Subcutaneous adipose tissue (tissue), 4 donors: ENCODE data around the gene FAM193B. TPM values are rescaled to one million over a fixed set of nuclear protein-coding genes. Genes with fewer than 3 reads are reported as not detected.

ENCODE experiments used
- total RNA-seq, 4 donors: library from RNA; depleted of rRNA; stranded (reverse); fragments of >200 nt; gene quantifications; one replicate each; pipeline ENCODE4 v1.1.0, GENCODE V29; 2016
- TF ChIP-seq, protein P1 (sequence below): fragments of 450-650 bp; IDR thresholded peaks from one replicate; pipeline ENCODE4 v1.5.1; 2016; ENCODE audit warnings: low read depth, mild to moderate bottlenecking, control low read depth, antibody characterized with exemption, moderate library complexity

Gene FAM193B
- total RNA-seq, 4 donors from 2014 or later, result 25.8 to 95.5 (median 35.5) TPM

DNA sequence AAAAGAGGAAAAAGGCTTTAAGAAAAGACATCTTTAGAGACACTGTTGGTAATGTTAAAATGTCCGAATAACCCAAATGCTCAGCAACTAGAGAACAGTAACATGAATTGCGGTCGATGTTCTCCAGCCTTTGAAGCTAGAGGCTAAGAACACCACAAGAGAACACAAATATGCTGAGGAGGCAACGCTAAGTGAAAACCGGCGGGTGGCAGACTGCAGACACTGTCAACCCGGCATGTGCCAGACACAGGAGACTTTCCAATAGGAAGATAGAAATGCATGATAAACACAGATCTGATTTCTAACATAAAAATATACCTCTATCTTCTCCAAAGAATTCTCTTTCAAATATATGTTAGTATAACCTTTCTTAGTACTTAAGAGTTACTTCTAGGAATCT, 19.2 kb downstream of the FAM193B start:
- TF ChIP-seq, protein P1, sequence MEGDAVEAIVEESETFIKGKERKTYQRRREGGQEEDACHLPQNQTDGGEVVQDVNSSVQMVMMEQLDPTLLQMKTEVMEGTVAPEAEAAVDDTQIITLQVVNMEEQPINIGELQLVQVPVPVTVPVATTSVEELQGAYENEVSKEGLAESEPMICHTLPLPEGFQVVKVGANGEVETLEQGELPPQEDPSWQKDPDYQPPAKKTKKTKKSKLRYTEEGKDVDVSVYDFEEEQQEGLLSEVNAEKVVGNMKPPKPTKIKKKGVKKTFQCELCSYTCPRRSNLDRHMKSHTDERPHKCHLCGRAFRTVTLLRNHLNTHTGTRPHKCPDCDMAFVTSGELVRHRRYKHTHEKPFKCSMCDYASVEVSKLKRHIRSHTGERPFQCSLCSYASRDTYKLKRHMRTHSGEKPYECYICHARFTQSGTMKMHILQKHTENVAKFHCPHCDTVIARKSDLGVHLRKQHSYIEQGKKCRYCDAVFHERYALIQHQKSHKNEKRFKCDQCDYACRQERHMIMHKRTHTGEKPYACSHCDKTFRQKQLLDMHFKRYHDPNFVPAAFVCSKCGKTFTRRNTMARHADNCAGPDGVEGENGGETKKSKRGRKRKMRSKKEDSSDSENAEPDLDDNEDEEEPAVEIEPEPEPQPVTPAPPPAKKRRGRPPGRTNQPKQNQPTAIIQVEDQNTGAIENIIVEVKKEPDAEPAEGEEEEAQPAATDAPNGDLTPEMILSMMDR, result no peak

DNA sequence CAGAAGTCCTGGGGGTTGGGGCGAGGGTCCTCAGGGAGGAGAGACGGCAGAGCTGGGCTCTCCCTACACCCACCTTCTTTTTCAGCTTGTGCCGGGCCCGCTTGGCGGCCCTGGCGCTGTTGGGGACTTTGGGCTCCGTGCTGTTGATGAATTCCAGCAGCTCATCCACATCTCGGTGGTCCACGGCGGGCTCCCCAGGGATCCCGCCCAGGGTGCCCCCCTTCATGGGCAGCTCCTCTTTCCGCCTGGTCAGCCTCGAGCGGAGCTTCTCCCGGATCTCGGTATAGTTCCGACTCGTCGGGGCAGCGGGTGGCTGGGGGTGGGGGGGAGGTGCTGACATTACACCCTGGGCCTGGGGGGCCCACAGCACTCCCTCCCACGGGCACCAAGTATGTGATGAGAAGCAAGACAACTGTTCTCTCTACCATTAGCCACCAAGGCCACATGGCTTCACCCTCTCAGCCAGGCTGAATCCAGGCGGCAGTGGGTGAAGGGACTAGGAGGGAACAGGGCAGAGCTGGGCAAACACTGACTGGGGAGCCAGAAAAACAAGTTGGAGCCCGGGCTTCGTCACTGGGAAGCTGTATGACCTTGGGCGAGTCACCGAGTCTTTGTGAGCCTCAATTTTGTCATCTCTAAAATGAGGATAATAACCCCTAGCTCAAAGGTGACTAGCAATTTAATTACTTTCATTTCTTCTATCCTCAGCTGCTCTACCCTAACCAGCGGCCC, 23.0 kb downstream of the FAM193B start:
- TF ChIP-seq, protein P1, result no peak

DNA sequence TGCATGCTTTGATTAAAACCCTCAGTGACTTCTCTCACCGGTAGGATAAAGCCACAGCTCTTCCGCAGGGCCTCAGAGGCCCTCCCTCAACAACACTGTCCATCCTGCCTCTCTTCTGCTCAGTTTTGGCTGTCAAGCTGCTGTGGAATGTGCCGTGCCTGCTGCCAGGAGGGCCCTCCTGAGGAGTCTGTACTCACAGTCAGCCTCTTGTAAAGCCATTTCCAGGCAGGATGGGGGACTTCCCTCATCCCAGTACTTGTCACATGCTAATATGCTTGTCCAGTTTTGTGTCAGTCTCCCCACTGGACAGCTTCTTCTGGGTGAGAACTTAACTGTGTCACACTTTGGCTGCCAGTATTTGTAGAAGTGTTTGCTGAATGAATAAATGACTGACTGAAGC, 23.7 kb downstream of the FAM193B start:
- TF ChIP-seq, protein P1, result no peak

DNA sequence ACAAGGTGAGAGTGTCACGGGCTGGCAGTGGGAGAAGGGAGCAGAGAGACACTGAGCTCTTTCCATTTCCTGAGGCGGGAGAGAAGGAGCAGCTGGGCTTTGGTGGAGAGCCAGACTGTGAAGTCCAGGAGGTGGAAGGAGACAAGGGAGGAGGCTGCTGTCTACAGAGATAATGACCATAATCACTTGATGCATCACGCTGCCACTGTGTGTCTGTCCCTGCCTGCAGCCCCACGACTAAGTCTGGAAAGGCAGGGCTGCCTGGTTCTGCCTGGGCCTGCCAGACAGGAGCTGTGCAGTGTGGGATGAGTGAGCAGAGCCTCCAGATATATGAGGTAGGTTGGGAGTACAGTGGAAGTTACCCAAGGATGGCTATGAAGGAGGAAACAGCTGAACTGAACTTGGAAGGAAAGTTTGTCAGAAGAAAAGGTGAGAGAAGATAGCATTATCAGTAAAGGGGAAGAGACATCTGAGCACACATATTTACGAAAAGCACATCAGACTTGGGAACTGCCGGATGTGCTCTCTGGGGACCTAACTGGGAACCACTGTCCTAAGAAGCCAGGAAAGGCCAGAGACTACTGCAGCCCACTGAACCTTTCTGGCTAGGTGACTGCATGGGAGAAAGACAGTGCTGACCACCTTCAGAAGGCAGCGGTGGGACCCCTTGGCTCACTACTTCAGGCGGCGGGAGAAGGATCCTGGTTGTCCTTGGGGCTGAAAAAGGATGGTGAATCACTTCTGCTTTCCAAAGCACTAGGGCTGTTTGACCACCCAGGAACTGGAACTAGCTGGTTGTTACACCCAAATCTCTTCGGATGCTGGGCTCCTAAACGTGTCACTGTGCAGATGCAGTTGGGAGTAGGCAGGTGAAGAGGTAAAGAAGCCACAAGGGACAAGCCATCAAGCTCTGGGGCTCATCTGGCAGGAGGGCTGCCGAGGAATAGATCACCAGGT, 24.8 kb downstream of the FAM193B start:
- TF ChIP-seq, protein P1, result no peak

DNA sequence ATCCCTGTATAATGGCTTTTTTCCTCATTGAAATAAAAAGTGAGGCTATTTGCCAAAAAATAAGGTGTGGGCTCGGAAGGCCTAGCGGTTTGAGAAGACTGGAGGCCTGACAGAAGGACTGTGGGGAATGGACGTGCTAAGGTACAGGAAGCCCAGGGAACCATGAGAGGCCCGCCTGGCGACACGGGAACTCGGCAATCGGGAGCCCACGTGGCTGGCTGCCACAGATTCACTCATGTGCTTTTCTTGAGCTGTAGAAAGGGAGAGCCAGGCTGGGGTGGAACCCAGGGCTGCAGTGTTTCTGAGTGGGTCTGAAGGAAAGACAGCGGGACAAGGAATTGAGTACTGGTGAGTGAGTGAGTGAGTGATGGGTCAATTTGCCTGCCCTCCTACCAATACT, 25.7 kb downstream of the FAM193B start:
- TF ChIP-seq, protein P1, result no peak

DNA sequence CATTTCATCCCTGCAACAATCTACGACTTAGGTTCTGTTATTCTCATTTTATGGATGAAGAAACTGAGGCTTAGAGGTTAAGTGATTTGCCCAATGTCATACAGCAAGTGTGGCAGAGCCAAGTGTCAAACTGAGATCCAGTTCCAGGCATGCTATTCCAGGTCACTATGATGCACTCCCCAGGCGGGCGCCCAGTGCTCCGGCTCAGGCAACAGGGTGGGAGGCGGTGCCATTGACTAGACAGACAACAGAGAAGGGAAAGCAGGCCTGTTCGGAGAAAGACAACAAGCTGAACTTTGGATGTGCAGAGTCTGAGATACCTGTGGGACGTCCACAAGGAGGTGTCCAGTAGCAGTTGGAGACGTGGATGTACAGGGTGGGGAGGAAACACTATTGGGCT, 26.8 kb downstream of the FAM193B start:
- TF ChIP-seq, protein P1, result no peak

DNA sequence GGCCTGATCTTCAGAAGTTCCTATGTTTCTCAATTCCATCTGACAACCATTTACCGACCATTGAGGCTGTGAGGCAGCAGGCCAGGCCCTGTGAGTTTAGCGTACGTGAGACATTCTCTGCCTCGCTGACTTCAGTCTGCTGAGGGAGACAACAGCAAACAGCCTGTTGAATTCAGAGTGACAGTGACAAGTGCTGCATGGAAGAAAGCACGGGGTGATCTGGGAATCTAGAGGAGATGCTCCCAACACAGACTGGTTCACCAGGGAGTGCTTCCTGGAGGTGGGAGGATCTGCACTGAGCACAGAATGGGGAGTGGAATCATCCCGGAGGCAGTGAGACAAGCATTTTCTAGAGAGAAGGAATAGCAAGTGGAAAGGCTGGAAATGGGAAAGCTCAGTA, 27.6 kb downstream of the FAM193B start:
- TF ChIP-seq, protein P1, result no peak
